ENCODE results near the gene MYLK.

The MYLK gene

DNA sequence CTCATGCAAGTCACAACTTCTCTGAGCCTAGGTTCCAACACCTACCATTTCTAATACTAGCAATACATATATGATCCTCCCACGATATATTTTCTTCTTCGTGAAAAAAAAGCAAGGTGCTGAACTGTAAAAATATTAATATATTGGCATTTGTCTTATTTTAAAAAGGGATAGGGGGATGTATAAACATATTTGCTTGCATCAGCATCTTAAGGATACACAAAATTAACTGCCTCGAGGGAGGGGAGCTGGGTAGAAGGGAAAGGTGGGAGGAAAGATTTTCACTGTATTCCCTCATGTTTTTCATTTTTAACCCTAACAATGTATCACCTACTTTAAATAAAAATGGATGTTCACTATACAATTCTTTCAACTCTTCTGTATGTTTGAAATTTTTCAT lies 300.6 kb downstream of the MYLK start:
- no peak for DNase-seq
- intact Hi-C loops (cut with DNase I): no loop called here

DNA sequence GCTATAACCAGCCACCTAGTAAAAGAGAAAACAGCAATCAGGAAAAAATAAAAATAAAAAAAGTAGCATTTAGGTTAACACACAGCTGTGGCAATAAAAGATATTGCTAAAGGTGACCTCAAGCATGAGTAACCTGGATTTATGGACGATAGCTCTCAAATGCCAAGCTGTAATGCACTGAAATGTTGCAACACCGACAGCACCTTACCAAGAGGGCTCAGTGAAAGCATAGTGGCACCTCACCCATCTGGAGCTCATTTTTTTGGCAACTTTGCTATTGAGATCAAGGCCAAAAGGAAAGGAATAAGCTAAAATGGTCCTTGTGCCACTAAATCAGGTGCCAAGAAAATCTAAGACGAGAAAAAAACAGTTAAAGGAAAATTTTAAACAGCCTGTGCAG lies 301.8 kb downstream of the MYLK start:
- DNase-seq: no peak
- intact Hi-C loops (cut with DNase I): no loop called here

DNA sequence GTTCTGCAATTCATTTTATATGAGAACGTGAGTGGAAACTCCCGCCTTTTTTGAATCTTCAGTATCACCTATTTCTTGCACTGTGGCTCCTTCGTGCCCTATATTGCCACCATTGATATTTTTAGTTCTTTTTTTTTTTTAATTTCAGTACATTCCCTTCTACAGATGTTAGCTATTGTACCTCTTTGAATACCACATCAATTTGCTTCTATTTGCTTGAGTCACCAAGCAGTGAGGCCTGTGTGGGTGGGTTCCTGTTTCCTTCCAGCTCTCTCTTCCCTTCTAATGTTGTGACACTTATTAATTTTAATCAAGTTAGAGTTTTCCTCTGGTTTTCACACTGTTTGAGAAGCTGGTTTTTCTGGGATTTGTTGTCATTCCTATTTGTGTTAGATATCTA lies 308.0 kb downstream of the MYLK start:
- DNase-seq: peak in 4 of 42 donors; percentile 27 to 44 (median 34)
- intact Hi-C loops (cut with DNase I): no loop called here

DNA sequence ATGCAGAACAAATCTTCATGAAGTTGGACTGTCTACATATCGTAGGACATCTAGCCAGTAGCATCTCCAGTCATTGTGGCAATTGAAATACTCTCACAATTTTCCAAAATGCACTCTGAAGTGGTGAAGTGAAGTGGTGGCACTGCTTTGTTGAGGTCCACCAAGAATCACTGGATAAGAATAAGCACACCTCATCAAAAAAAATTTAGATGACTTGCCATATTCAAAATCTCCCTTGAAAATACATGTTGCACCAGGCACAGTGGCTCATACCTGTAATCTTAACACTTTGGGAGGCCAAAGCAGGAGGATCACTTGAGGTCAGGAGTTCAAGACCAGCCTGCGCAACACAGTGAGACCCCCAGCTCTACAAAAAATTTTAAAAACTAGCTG lies 312.2 kb downstream of the MYLK start:
- intact Hi-C loops (cut with DNase I): no loop called here
- DNase-seq: no peak

DNA sequence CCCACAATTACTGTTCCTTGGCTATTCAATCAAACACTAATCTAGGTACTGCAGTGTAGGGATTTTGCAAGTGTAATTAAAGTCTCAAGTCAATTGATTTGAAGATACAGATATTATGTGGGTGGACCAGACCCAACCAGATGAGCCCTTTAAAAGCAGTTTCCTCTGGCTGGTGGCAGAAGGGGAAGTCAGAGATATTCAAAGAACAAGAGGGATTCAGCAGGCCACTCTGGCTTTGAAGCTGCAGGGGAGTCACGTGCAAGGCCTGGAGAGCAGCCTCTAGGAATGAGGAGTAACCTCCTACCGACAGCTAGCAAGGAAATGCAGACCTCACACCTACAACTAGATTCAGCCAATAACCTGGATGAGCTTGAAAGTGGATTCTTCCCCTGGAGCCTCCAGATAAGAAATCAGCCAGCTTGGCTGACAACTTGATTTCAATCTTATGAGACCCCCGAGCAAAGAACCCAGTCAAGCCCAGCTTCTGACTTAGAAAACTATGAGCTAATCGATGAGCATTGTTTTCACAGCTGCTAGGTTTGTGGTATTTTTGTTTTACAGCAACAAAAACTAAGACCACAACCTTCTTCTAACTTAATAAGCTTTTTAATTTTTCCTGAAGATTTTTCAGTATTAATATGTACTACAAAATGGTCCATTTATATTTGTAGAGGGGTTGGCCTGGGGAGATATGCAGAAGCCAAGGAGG lies 312.7 kb downstream of the MYLK start:
- peak in 8 of 42 donors; percentile 12 to 69 (median 35) for DNase-seq
- intact Hi-C loops (cut with DNase I): no loop called here

DNA sequence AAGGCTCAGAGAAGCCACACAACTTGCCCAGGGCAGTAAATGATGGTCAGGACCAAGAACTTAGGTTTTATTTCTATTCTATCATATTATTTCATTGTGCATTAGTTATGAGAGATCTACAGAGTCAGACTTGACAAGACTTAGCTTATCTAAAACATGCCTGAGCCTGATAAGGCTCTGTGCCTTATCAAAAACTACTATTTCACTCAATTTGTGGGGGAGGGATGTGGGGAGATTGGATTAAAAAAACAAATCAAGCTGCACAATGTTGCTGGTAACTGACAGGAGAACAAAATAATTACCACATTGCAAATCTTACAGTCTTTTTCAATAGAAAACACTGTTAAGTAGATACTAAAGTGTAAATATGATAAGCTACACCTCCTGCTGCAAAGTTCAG lies 315.3 kb downstream of the MYLK start:
- intact Hi-C loops (cut with DNase I): no loop called here

DNA sequence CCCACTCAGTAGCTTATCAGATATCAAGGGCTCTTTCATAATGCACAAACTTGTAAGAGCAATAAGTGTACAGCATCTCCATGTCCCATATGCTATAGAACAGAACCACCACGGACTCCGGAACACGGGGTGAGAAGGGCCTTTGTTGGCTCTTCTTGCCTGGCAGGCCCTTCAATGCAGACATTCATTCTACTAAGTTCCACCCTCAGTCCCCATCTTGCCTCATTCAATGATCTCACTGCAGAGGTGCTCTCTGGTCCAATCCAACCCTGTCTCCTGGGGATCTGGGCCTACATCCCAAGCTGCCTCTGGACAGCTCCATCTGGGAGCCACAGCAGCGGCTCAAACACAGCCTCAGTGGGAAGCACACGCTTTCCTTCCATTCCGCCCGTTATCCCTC lies 316.1 kb downstream of the MYLK start:
- peak in 37 of 42 donors; percentile 15 to 80 (median 48) for DNase-seq
- intact Hi-C loops (cut with DNase I): no loop called here

More for the DNA sequence above, 315.3 kb downstream of the MYLK start:
- DNase-seq: no peak

DNA sequence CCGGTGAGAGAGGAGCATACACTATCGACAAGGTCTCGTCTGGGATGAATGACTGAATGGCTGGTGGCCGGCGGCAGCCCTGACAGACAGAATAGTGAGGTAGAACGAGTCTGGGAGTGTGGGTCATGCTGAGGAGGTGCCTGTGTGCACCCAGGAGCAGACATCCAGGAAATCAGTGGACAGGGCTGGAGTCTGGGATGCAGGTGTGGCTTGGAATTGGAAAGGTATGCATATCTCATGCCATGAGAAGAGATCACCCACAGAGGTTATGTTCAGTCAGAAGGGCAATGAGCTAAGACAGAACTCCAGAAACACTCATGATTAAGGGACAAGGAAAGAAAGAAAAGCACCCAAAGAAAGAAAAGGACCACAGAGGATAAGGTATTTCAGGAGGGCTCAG lies 320.1 kb downstream of the MYLK start:
- no peak for DNase-seq
- intact Hi-C loops (cut with DNase I): no loop called here

DNA sequence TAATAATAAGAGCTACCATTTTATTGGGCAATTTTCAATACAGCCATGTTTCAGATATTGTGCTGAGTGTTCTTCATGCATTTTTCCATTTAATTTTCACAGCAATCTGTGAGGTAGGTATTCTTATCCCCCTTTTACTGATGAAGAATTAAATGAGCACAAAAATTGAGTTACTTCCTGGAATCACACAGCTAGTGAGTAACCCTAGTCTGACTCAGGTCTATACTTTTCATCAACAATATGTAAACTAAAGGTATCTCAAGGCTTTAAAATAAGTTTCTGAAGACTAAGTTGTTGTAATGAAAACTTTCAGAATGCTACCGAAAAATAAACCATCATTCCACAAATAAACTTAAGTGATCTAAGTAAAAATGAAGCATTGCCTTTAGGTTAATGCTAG lies 321.6 kb downstream of the MYLK start:
- intact Hi-C loops (cut with DNase I): no loop called here

DNA sequence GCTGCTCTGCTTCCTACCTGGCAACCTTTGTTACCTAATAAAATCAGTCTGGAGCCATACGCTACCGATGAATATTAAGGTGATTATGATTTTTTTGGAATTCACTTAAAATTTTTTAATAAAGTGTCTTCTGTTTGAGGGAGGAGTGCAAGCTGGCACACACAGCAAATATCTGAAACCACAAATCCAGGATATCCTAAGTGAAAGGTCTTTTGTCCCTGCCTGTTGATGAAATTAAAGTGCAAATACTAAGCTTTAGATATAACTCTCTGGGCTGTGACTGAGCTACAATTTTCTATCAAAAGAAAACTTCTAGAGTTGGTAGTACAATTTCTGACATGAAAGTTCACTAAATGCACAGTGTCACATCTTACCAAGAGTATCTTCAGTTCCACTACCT lies 322.9 kb downstream of the MYLK start:
- no peak for DNase-seq
- intact Hi-C loops (cut with DNase I): no loop called here

More for the DNA sequence above, 321.6 kb downstream of the MYLK start:
- DNase-seq: no peak

Measured in head of caudate nucleus (tissue), 42 donors.